GM15510 (cell line): ENCODE results near the gene SRSF6.

Experiments
- POLR2A ChIP-seq: IDR thresholded peaks from 3 replicates; pipeline ENCODE4 v1.6.1; 2011; ENCODE audit warnings: borderline replicate concordance; ENCODE audit not compliant: insufficient read length; ENCODE audit errors: extremely low read depth

Gene SRSF6

GRCh38 chr20:43440531-43440930, 17.2 kb upstream of the SRSF6 start:
- TF ChIP-seq POLR2A, result no peak

- no peak for TF ChIP-seq POLR2A
These were observed 15.3 kb upstream of the SRSF6 start for GRCh38 chr20:43442282-43442880.

GRCh38 chr20:43444107-43444506, 13.6 kb upstream of the SRSF6 start:
- no peak for TF ChIP-seq POLR2A

- no peak for TF ChIP-seq POLR2A
These were observed 11.3 kb upstream of the SRSF6 start for GRCh38 chr20:43446361-43446879.

- no peak for TF ChIP-seq POLR2A
These were observed 8.8 kb upstream of the SRSF6 start for GRCh38 chr20:43448748-43449535.

GRCh38 chr20:43450841-43451799, 6.6 kb upstream of the SRSF6 start:
- no peak for TF ChIP-seq POLR2A

- no peak for TF ChIP-seq POLR2A
These were observed 5.1 kb upstream of the SRSF6 start for GRCh38 chr20:43452404-43453126.

GRCh38 chr20:43456809-43457639, 672 bp upstream of the SRSF6 start:
- TF ChIP-seq POLR2A, result no peak

- no peak for TF ChIP-seq POLR2A
These were observed 777 bp downstream of the SRSF6 start for GRCh38 chr20:43458422-43458924.

- TF ChIP-seq POLR2A, result no peak
These were observed 1.6 kb downstream of the SRSF6 start for GRCh38 chr20:43459022-43459942.

- TF ChIP-seq POLR2A, result no peak
These were observed 2.6 kb downstream of the SRSF6 start for GRCh38 chr20:43460172-43460829.

- no peak for TF ChIP-seq POLR2A
These were observed 3.1 kb downstream of the SRSF6 start for GRCh38 chr20:43460830-43461200.
